Heart left ventricle (tissue), 13 donors: ENCODE data around the gene RPS6KC1.

Experiments used
- CTCF ChIP-seq, 12 donors: fragments of 200-600 bp; sonication (generic) in 4 of 12; IDR thresholded peaks; one replicate each; pipeline versions ENCODE4 v1.5.0 to v1.8.0; 2018 to 2022; ENCODE audit warnings: antibody characterized with exemption in 12 of 12, mild to moderate bottlenecking in 5 of 12
- POLR2A ChIP-seq, 2 donors: fragments of 450-650 bp; IDR thresholded peaks; one replicate each; pipeline ENCODE4 v1.6.1; 2017; ENCODE audit warnings: antibody characterized with exemption in 2 of 2, mild to moderate bottlenecking in 2 of 2, moderate library complexity in 2 of 2
- donor health status: ischemic (EF 13 %, LVEDD 7.1; RV severe dilation, severe dysfunction).
- donor health status: DM: no; HTN: yes; CAD: no.
- donor health status: DM: no; HTN: no; CAD: no.
- donor health status: ischemic (EF 25% LVEDD 6.9; RV normal size, moderate dysfunction).
- donor health status: ischemic (EF 25% LVEDD 5.7; RV mildly dilated, moderate dysfunction).
- donor health status: ischemic (EF 35%, LVEDD 5.7; RV mildly dilated, moderate dysfunction).
- donor health status: nonischemic (EF 11% LVEDD 7.7; RV severe dilation, severe dysfunction).
- donor health status: DM: yes; HTN: yes; CAD: no.
- donor health status: PGD.
- donor health status: ischemic (EF 29% LVEDD 5.4; RV normal size, mild dysfunction).
- donor health status: nonischemic (EF 23%, LVEDD 6.1; RV moderate dilation, normal function).

GRCh38 chr1:213135572-213135971, 84.5 kb downstream of the RPS6KC1 start:
- TF ChIP-seq CTCF (IDR thresholded peaks at IDR 0.05) (no peak), POLR2A (IDR thresholded peaks at IDR 0.05) (no peak)
